CD4-positive, CD25-positive, alpha-beta regulatory T cell (primary cell): ENCODE measurements around the gene ZSCAN1. TPM values are rescaled to one million over a fixed set of nuclear protein-coding genes. Genes with fewer than 3 reads are reported as not detected.

Experiments
- ATAC-seq, 2 donors: fragments of 150-1000 bp; cut with Tn5 transposase; one replicate each; pipeline ENCODE4 v1.10.0; 2021; ENCODE audit warnings: low read depth in 2 of 2, moderate number of reproducible peaks in 2 of 2, moderate library complexity in 1 of 2
- DNase-seq, 3 donors: peaks; one replicate each; pipeline versions ENCODE4 v3.0.0 to v3.0.0-alpha.2; 2012 to 2022; ENCODE audit warnings: mixed read lengths in 1 of 3
- H3K27ac ChIP-seq: one replicate; pipeline ENCODE4 v1.7.0; 2013; ENCODE audit warnings: mild to moderate bottlenecking, low read length; ENCODE audit not compliant: insufficient read depth, poor library complexity, severe bottlenecking
- H3K27me3 ChIP-seq: one replicate; pipeline ENCODE4 v1.7.0; 2013; ENCODE audit warnings: low read length; ENCODE audit not compliant: control insufficient read depth, insufficient read depth
- H3K36me3 ChIP-seq: one replicate; pipeline ENCODE4 v1.7.0; 2013; ENCODE audit warnings: mild to moderate bottlenecking, low read length, moderate library complexity; ENCODE audit not compliant: control insufficient read depth, insufficient read depth
- H3K4me1 ChIP-seq: 2 replicates; pipeline ENCODE4 v1.7.0; 2013; ENCODE audit warnings: mild to moderate bottlenecking, low read length; ENCODE audit not compliant: insufficient read depth, control insufficient read depth, poor library complexity, severe bottlenecking
- H3K4me3 ChIP-seq: one replicate; pipeline ENCODE4 v1.7.0; 2013; ENCODE audit warnings: low read depth, mild to moderate bottlenecking, low read length, moderate library complexity
- H3K9me3 ChIP-seq, 2 experiments: 1 replicate in 1 of 2; 2 replicates in 1 of 2; pipeline ENCODE4 v1.7.0; 2013; ENCODE audit warnings: low read length in 2 of 2, mild to moderate bottlenecking in 1 of 2, moderate library complexity in 1 of 2; ENCODE audit not compliant: control insufficient read depth in 2 of 2
- H3K27ac Mint-ChIP-seq, 3 donors: one replicate each; pipeline ENCODE4 v1.8.0; 2020 to 2022; ENCODE audit warnings: mild to moderate bottlenecking in 3 of 3, mixed read lengths in 3 of 3, moderate library complexity in 2 of 3
- H3K27me3 Mint-ChIP-seq: one replicate; pipeline ENCODE4 v1.8.0; 2022; ENCODE audit warnings: mild to moderate bottlenecking, mixed read lengths
- H3K36me3 Mint-ChIP-seq: one replicate; pipeline ENCODE4 v1.8.0; 2020; ENCODE audit warnings: mixed read lengths
- H3K4me1 Mint-ChIP-seq, 4 donors: one replicate each; pipeline ENCODE4 v1.8.0; 2020 to 2022; ENCODE audit warnings: mixed read lengths in 4 of 4, mild to moderate bottlenecking in 1 of 4
- H3K4me3 Mint-ChIP-seq, 4 donors: one replicate each; pipeline ENCODE4 v1.8.0; 2020 to 2022; ENCODE audit warnings: mild to moderate bottlenecking in 4 of 4, mixed read lengths in 4 of 4, moderate library complexity in 3 of 4
- H3K9me3 Mint-ChIP-seq, 7 donors: one replicate each; pipeline ENCODE4 v1.8.0; 2020 to 2022; ENCODE audit warnings: mixed read lengths in 7 of 7, mild to moderate bottlenecking in 3 of 7, moderate library complexity in 2 of 7
- polyA plus RNA-seq, 4 donors: library from polyadenylated mRNA; unstranded; fragments of 300-500 nt; fragmentation: Illumina TruSeq; gene quantifications; one replicate each; pipeline ENCODE4 v1.2.3, GENCODE V29; 2021
- total RNA-seq: library from RNA; stranded (reverse); gene quantifications from one replicate; pipeline ENCODE4 v1.2.3, GENCODE V29; 2022

Gene ZSCAN1
- total and polyA plus RNA-seq, 5 donors from 2014 or later, result not detected

DNA sequence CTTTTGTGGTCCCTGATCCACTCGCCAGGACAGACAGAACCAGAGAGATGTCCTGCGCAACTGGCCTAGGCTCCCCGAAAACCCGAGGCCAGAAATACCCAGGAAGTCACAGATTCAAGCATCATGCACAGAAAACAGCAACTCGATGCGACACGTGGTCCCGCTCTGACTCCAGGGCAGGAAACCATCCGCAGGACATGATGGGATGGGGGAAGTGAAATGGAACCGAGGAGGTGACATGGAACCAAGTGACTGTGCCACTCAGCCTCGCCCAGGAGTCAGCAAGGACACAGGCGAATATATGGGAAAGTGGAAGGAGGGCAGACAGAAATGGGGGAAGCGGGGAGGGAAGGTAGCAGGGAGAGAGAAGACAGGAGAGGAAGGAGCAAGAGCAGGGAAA is 63.1 kb downstream of the ZSCAN1 start:
- Histone ChIP-seq H3K4me1 (peaks cover 12% of the 10 kb centered on the region), H3K27ac (no peak overlapping the region), H3K9me3 (peaks cover 19 to 64% of the 10 kb centered on the region in 2 experiments), H3K4me3 (no peak overlapping the region), H3K27me3 (no peaks in the 10 kb centered on the region), H3K36me3 (peaks cover 4% of the 10 kb centered on the region)
- no peak for ATAC-seq
- H3K4me3 Mint-ChIP-seq, result peak overlapping the region; percentile 21 to 80 (median 72)
- H3K9me3 Mint-ChIP-seq, result peaks cover 0 to 36% (median 8%) of the 10 kb centered on the region in 7 donors
- H3K27ac Mint-ChIP-seq, result peak overlapping the region; percentile 47 to 94 (median 61)
- H3K4me1 Mint-ChIP-seq, result peaks cover 5 to 21% (median 8%) of the 10 kb centered on the region in 4 donors
- peaks cover 13% of the 10 kb centered on the region for H3K36me3 Mint-ChIP-seq
- no peak for DNase-seq
- peaks cover 5% of the 10 kb centered on the region for H3K27me3 Mint-ChIP-seq

DNA sequence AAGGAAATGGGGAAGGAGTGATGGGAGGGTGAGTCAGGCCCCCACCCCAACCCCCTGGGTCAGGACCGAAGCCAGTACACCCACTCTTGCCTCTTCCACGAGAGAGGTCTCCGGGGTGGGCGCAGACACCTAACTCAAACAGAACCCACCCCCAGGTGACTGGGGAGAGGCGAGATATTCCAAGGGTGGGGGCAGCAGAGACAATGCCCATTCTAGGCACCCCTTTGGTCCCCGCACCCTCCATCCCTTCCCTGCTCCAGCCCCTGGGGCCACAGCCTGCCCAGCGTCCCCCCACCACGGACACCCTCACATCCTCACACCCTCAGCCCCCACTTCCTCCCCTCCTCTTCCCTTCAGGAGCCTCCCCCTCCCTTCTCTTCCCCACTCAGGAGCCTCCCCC is 63.5 kb downstream of the ZSCAN1 start:
- Histone ChIP-seq H3K9me3 (peaks cover 20 to 64% of the 10 kb centered on the region in 2 experiments), H3K27ac (peak overlapping the region; percentile 99), H3K36me3 (peaks cover 4% of the 10 kb centered on the region), H3K4me3 (no peak overlapping the region), H3K4me1 (peaks cover 12% of the 10 kb centered on the region), H3K27me3 (no peaks in the 10 kb centered on the region)
- DNase-seq (no peak), ATAC-seq (no peak)
- Mint-ChIP-seq H3K27ac (peak overlapping the region in 1 of 3 donors; percentile 94), H3K4me3 (peak overlapping the region; percentile 67 to 80 (median 79)), H3K36me3 (peaks cover 12% of the 10 kb centered on the region), H3K27me3 (peaks cover 5% of the 10 kb centered on the region), H3K9me3 (peaks cover 0 to 34% (median 10%) of the 10 kb centered on the region in 7 donors), H3K4me1 (peaks cover 5 to 20% (median 8%) of the 10 kb centered on the region in 4 donors)

DNA sequence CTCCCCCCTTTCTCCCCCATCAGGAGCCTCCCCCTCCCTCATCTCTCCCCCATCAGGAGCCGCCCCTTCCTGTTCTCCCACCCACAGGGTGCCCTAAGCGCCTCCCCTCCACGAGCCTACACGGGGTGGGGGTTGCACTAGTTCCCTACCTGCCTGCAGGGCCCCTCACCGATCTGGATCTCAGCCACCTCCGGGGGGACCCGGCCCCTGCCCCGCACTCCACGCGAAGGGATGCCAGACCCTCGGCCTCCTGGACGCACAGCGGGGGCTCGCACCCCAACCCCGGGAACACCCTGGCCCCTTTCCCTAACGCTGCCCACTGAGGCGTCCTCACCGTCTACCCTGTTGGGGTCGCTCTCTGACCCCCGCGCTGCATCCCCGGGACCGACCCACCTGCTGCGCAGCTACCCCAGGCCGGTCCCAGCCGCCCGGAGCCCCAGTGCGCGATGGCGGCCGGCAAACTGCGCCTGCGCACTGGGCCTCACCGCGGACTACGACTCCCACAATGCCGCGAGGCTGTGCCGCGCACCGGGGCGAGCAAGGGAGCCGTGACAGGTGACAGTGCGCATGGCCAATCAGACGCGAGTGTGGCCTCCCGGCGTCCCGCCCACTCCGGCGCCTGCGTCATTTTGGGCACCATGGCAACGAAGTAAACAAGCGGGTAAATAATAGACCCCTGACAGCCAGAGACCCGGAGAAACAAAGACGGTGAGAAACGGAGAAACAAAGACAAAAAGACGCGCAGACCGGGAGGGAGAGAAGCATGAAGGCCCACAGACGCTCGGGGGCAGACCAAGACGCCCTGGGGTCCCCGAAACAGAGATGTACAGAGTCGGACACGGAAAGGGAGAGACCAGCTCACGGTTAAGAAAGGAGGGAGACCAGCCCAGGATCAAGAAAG is 64.2 kb downstream of the ZSCAN1 start, which contains the start of gene ZSCAN18:
Gene ZSCAN18 (minus strand): TSS at position 451 of the 901 bp plus-strand sequence. CDS start 7,964 bp downstream, outside the sequence.
- ATAC-seq, result peak; percentile 96 to 97
- H3K36me3 Mint-ChIP-seq, result peaks cover 12% of the 10 kb centered on the region
- DNase-seq, result peak; percentile 85 to 97 (median 90)
- H3K9me3 Mint-ChIP-seq, result peaks cover 0 to 38% (median 12%) of the 10 kb centered on the region in 7 donors
- peaks cover 5 to 20% (median 8%) of the 10 kb centered on the region in 4 donors for H3K4me1 Mint-ChIP-seq
- peak within 1 kb of the TSS; percentile 100 for H3K27ac Mint-ChIP-seq
- H3K4me3 Mint-ChIP-seq, result peak within 1 kb of the TSS; percentile 81 to 95 (median 91)
- H3K4me1 ChIP-seq, result peaks cover 12% of the 10 kb centered on the region
- H3K27me3 ChIP-seq, result no peaks in the 10 kb centered on the region
- peak within 1 kb of the TSS; percentile 99 for H3K27ac ChIP-seq
- peaks cover 4% of the 10 kb centered on the region for H3K36me3 ChIP-seq
- H3K9me3 ChIP-seq, result peaks cover 25 to 69% of the 10 kb centered on the region in 2 experiments
- peaks cover 5% of the 10 kb centered on the region for H3K27me3 Mint-ChIP-seq
- peak within 1 kb of the TSS; percentile 77 for H3K4me3 ChIP-seq

DNA sequence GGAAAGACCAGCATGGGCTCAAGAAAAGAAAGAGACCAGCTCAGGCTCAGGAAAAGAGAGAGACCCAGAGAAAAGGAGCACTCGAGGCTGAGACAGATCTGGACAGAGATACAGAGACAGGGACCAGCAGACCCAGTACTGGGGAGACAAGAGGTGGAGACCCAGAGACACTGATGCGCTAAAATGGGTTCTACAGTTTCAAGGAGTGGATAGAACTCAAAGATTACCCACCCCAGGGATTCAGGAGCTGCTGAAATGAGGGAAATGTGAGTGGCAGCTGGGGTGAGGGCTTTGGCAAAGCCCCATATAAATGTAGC is 64.8 kb downstream of the ZSCAN1 start:
- Mint-ChIP-seq H3K4me3 (peak overlapping the region; percentile 81 to 95 (median 91)), H3K9me3 (peaks cover 3 to 40% (median 15%) of the 10 kb centered on the region in 7 donors), H3K27ac (peak overlapping the region; percentile 100), H3K27me3 (peaks cover 5% of the 10 kb centered on the region), H3K36me3 (peaks cover 9% of the 10 kb centered on the region), H3K4me1 (peaks cover 5 to 20% (median 8%) of the 10 kb centered on the region in 4 donors)
- peaks cover 30 to 69% of the 10 kb centered on the region in 2 experiments for H3K9me3 ChIP-seq
- peaks cover 4% of the 10 kb centered on the region for H3K36me3 ChIP-seq
- DNase-seq (no peak), ATAC-seq (no peak)
- H3K27me3 ChIP-seq, result no peaks in the 10 kb centered on the region
- peak overlapping the region; percentile 99 for H3K27ac ChIP-seq
- peak overlapping the region; percentile 77 for H3K4me3 ChIP-seq
- peaks cover 12% of the 10 kb centered on the region for H3K4me1 ChIP-seq

Other genes starting within 250 kb of the ZSCAN1 start
- 16.6 TPM for gene ZNF552, start 219.1 kb upstream of the ZSCAN1 start, total RNA-seq
- gene ZNF552, start 219.1 kb upstream of the ZSCAN1 start, polyA plus RNA-seq, result 10 to 100 TPM in 1 of 4 donors, 1 to 10 TPM in 3; 4.8 to 11.7 (median 6.8) TPM
- 23.6 TPM for gene ZNF587B, start 203.7 kb upstream of the ZSCAN1 start, total RNA-seq
- gene ZNF587B, start 203.7 kb upstream of the ZSCAN1 start, polyA plus RNA-seq, result 1 to 10 TPM; 1.3 to 3.4 (median 2.1) TPM
- gene ZNF587, start 184.2 kb upstream of the ZSCAN1 start, total RNA-seq, result 45.3 TPM
- gene ZNF587, start 184.2 kb upstream of the ZSCAN1 start, polyA plus RNA-seq, result 1 to 10 TPM; 2.7 to 6.1 (median 3.5) TPM
- 12.9 TPM for gene ZNF814, start 145.0 kb upstream of the ZSCAN1 start, total RNA-seq
- 10 to 100 TPM in 2 of 4 donors, 1 to 10 TPM in 2; 3.1 to 13.4 (median 10.0) TPM for gene ZNF814, start 145.0 kb upstream of the ZSCAN1 start, polyA plus RNA-seq
- gene ZNF417, start 117.4 kb upstream of the ZSCAN1 start, total RNA-seq, result 21.0 TPM
- gene ZNF417, start 117.4 kb upstream of the ZSCAN1 start, polyA plus RNA-seq, result 1 to 10 TPM in 3 of 4 donors, under 1 TPM in 1; 0.33 to 3.8 (median 2.2) TPM
- 1.0 TPM for gene ZNF418, start 98.6 kb upstream of the ZSCAN1 start, total RNA-seq
- 1 to 10 TPM in 2 of 4 donors, not detected in 2; 1.2 to 3.1 TPM for gene ZNF418, start 98.6 kb upstream of the ZSCAN1 start, polyA plus RNA-seq
- 7.6 TPM for gene ZNF256, start 86.3 kb upstream of the ZSCAN1 start, total RNA-seq
- 1 to 10 TPM; 1.7 to 6.3 (median 4.9) TPM for gene ZNF256, start 86.3 kb upstream of the ZSCAN1 start, polyA plus RNA-seq
- gene C19orf18, start 59.5 kb upstream of the ZSCAN1 start, total RNA-seq, result 1.6 TPM
- not detected for gene C19orf18, start 59.5 kb upstream of the ZSCAN1 start, polyA plus RNA-seq
- 10.3 TPM for gene ZNF606, start 31.2 kb upstream of the ZSCAN1 start, total RNA-seq
- 1 to 10 TPM; 1.6 to 6.0 (median 4.7) TPM for gene ZNF606, start 31.2 kb upstream of the ZSCAN1 start, polyA plus RNA-seq
- 0.39 TPM for gene ZNF135, start 25.3 kb downstream of the ZSCAN1 start, total RNA-seq
- 1 to 10 TPM in 1 of 4 donors, under 1 TPM in 3; 0.15 to 2.7 (median 0.88) TPM for gene ZNF135, start 25.3 kb downstream of the ZSCAN1 start, polyA plus RNA-seq
- gene ZSCAN18, start 64.2 kb downstream of the ZSCAN1 start, total RNA-seq, result 13.4 TPM
- gene ZSCAN18, start 64.2 kb downstream of the ZSCAN1 start, polyA plus RNA-seq, result 10 to 100 TPM in 2 of 4 donors, 1 to 10 TPM in 2; 3.9 to 17.7 (median 12.0) TPM
- gene ZNF329, start 116.8 kb downstream of the ZSCAN1 start, total RNA-seq, result 9.2 TPM
- gene ZNF329, start 116.8 kb downstream of the ZSCAN1 start, polyA plus RNA-seq, result 1 to 10 TPM; 2.9 to 9.4 (median 4.8) TPM
- 32.8 TPM for gene ZNF274, start 149.0 kb downstream of the ZSCAN1 start, total RNA-seq
- gene ZNF274, start 149.0 kb downstream of the ZSCAN1 start, polyA plus RNA-seq, result 10 to 100 TPM; 31.8 to 45.1 (median 38.2) TPM
- 11.6 TPM for gene ZNF544, start 194.9 kb downstream of the ZSCAN1 start, total RNA-seq
- 10 to 100 TPM; 16.2 to 20.8 (median 19.2) TPM for gene ZNF544, start 194.9 kb downstream of the ZSCAN1 start, polyA plus RNA-seq
- 6.7 TPM for gene ZNF8, start 244.9 kb downstream of the ZSCAN1 start, total RNA-seq
- gene ZNF8, start 244.9 kb downstream of the ZSCAN1 start, polyA plus RNA-seq, result under 1 TPM; 0.33 to 0.87 (median 0.61) TPM